ENCODE data around the gene OR7C1.
"Not testable (repeated sequence)": the region's sequence is repeated elsewhere in the genome, so short reads cannot be mapped to it uniquely, and the experiment has no call there.

Gene OR7C1

DNA sequence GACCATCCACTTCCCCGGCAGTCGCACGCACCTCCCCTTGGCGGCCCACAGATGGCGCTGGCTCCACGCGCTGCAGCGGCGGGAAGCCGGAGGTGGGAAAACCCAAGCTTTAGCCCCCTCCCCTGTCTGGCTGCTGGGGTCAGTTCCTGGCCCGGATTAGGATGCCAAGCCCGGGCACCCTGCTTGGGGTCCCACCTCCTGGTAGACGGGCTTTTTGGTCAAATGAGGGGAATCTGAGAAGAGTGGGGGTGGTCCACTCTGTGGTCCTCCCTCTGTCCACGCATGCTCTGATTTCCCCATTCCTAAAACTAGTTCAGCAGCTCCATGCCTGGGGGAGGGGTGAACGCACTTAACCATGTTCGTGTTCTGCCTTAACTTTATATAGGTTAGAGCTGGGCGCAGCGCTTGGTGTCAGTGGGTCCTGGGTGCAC is 48.5 kb downstream of the OR7C1 start:
- Histone ChIP-seq H3K9ac (ENCODE audit: low read depth, low read length, poor library complexity) (no peak overlapping the region), H3K23ac (ENCODE audit: low read depth, low read length, poor library complexity) (no peak overlapping the region), H4K8ac (ENCODE audit: low read depth, low read length) (no peak overlapping the region), H3K14ac (ENCODE audit: low read length) (no peak overlapping the region), H2AK5ac (ENCODE audit: low read depth, low read length) (no peak overlapping the region), H3K18ac (ENCODE audit: low read length) (peak overlapping the region; percentile 41), H2BK5ac (ENCODE audit: low read length) (no peak overlapping the region), H2BK15ac (ENCODE audit: low read length) (no peak overlapping the region), H3K4ac (ENCODE audit: low read length) (no peak overlapping the region), H3K4me3 (ENCODE audit: low read length in 2 of 2) (no peak overlapping the region), H3K4me2 (ENCODE audit: insufficient read depth, low read length, poor library complexity, severe bottlenecking) (no peak overlapping the region), H3K4me1 (ENCODE audit: control insufficient read depth in 2 of 2, insufficient read depth in 1 of 2, low read depth in 1 of 2, low read length in 2 of 2) (peaks cover 0 to 3% of the 10 kb centered on the region in 2 donors), H3K36me3 (replicated peaks in 1 of 2; ENCODE audit: control insufficient read depth in 2 of 2, insufficient read depth in 2 of 2, low read length in 2 of 2) (no peaks in the 10 kb centered on the region), H3K9me3 (replicated peaks in 1 of 2; ENCODE audit: control insufficient read depth in 2 of 2, insufficient read depth in 1 of 2, low read depth in 1 of 2, low read length in 2 of 2) (no peaks in the 10 kb centered on the region), H2AFZ (ENCODE audit: low read length) (peak overlapping the region; percentile 75), H3K79me1 (ENCODE audit: low read depth, low read length) (no peaks in the 10 kb centered on the region), H3K27me3 (ENCODE audit: control insufficient read depth in 3 of 3, insufficient read depth in 3 of 3, low read depth in 1 of 3, low read length in 3 of 3) (no peaks in the 10 kb centered on the region), H2BK12ac (ENCODE audit: low read length) (no peak overlapping the region), H3K27ac (replicated peaks; ENCODE audit: low read length) (no peak overlapping the region), H2BK120ac (ENCODE audit: low read depth, low read length) (no peak overlapping the region), H4K91ac (ENCODE audit: low read depth, low read length, poor library complexity) (no peak overlapping the region)
- whole genome bisulfite sequencing, 2 donors (ENCODE audit: extremely low coverage in 2 of 2, insufficient read length in 2 of 2, insufficient replicate concordance in 1 of 2), result no CpG with 5 or more reads among the region's 18 CpGs
- DNase-seq (ENCODE audit: low spot score), result peak; percentile 50

DNA sequence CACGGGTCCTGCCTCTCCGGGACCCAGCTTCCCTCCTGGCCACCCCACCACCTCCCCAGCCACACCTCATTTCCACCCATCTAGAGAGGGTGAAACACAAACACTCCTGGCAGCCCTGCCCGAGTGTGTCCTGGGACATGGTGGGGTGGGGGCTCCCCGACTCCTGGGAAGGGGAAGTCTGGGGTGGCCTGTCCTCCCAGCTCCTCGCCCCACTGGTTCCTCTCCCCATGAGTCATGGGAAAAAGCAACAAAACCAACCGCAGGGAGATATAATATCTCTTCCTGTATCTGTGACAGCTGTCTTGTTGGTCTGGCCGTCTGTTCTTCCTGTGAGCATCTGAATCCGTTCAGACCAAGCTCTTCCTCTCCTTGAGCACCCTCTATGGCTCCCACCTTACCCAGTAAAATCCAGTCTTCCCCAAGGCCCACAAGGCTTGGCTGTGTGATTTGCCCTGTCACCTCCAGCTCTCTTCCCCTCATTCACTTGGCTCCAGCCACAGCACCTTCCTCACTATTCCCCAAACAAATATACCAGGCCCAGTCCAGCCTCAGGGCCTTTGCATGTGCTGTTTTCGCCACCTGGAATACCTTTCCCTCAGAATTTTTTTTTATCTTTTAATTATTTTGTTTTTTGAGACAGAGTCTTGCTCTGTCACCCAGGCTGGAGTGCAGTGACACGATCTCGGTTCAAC is 49.7 kb downstream of the OR7C1 start:
- not testable (repeated sequence) for H3K79me1 ChIP-seq (ENCODE audit: low read depth, low read length); H4K91ac ChIP-seq (ENCODE audit: low read depth, low read length, poor library complexity); H3K18ac ChIP-seq (ENCODE audit: low read length); H3K27ac ChIP-seq (replicated peaks; ENCODE audit: low read length); H2AK5ac ChIP-seq (ENCODE audit: low read depth, low read length); H2BK5ac ChIP-seq (ENCODE audit: low read length); H3K23ac ChIP-seq (ENCODE audit: low read depth, low read length, poor library complexity); H2AFZ ChIP-seq (ENCODE audit: low read length); H4K8ac ChIP-seq (ENCODE audit: low read depth, low read length); H3K4me3 ChIP-seq (ENCODE audit: low read length in 2 of 2); H3K4ac ChIP-seq (ENCODE audit: low read length); H2BK12ac ChIP-seq (ENCODE audit: low read length); H3K27me3 ChIP-seq (ENCODE audit: control insufficient read depth in 3 of 3, insufficient read depth in 3 of 3, low read depth in 1 of 3, low read length in 3 of 3); H3K14ac ChIP-seq (ENCODE audit: low read length); H3K4me1 ChIP-seq (ENCODE audit: control insufficient read depth in 2 of 2, insufficient read depth in 1 of 2, low read depth in 1 of 2, low read length in 2 of 2); H3K4me2 ChIP-seq (ENCODE audit: insufficient read depth, low read length, poor library complexity, severe bottlenecking); H2BK120ac ChIP-seq (ENCODE audit: low read depth, low read length); H3K36me3 ChIP-seq (replicated peaks in 1 of 2; ENCODE audit: control insufficient read depth in 2 of 2, insufficient read depth in 2 of 2, low read length in 2 of 2); H3K9ac ChIP-seq (ENCODE audit: low read depth, low read length, poor library complexity); H3K9me3 ChIP-seq (replicated peaks in 1 of 2; ENCODE audit: control insufficient read depth in 2 of 2, insufficient read depth in 1 of 2, low read depth in 1 of 2, low read length in 2 of 2); DNase-seq (ENCODE audit: low spot score); H2BK15ac ChIP-seq (ENCODE audit: low read length)
- WGBS, 2 donors (ENCODE audit: extremely low coverage in 2 of 2, insufficient read length in 2 of 2, insufficient replicate concordance in 1 of 2), result no CpG with 5 or more reads among the region's 11 CpGs

DNA sequence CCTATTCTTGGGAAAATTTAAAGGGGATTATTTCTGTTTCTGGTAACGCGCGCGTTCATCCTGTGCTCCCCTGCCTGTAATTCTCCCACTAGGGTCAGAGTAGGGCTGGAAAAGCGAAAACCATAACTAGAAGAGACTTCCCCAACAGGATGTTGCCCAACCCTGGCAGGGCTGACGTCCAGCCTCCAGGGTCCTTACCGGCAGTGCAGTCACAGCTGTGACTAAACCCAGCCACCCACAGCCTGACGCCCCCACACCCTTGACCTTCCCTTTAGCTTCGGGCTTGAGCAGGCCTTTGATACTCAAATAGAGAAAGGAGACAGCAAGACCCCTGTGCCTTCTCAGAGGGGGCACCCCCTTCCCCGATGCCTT is 50.3 kb downstream of the OR7C1 start:
- not testable (repeated sequence) for H2AK5ac ChIP-seq (ENCODE audit: low read depth, low read length); H3K27ac ChIP-seq (replicated peaks; ENCODE audit: low read length); DNase-seq (ENCODE audit: low spot score)

DNA sequence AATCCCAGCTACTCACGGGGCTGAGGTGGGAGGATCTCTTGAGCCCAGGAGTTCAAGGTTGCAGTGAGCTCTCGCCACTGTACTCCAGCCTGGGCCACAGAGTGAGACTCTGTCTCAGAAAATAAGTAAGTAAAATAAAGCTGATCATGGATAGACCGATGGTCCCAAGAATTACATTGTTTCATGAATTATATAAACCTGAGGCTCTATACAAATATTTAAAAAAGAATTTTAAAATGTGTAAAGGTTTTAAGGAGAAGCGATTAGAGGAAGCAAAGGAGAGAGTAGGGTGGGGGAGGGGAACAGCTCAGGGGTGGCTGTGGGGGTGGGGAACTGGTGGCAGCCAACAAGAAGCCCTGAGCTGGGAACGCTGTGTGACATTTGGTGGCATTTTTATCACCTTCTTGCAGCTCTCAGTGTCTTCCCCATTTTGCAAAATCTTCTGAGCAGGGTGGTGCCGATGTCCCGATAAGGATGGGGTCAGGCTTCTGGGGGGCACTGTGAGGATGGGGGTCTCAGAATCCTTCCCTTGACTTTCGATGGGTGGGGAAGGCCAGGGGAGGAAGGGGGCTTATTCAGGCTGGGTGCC is 51.5 kb downstream of the OR7C1 start:
- not testable (repeated sequence) for DNase-seq (ENCODE audit: low spot score); H2AK5ac ChIP-seq (ENCODE audit: low read depth, low read length); H3K4me3 ChIP-seq (ENCODE audit: low read length in 2 of 2); H3K79me1 ChIP-seq (ENCODE audit: low read depth, low read length); H3K9ac ChIP-seq (ENCODE audit: low read depth, low read length, poor library complexity); H4K8ac ChIP-seq (ENCODE audit: low read depth, low read length); H2AFZ ChIP-seq (ENCODE audit: low read length); H2BK15ac ChIP-seq (ENCODE audit: low read length); H4K91ac ChIP-seq (ENCODE audit: low read depth, low read length, poor library complexity); H2BK12ac ChIP-seq (ENCODE audit: low read length); H2BK120ac ChIP-seq (ENCODE audit: low read depth, low read length); H3K18ac ChIP-seq (ENCODE audit: low read length); H3K27ac ChIP-seq (replicated peaks; ENCODE audit: low read length); H3K9me3 ChIP-seq (replicated peaks in 1 of 2; ENCODE audit: control insufficient read depth in 2 of 2, insufficient read depth in 1 of 2, low read depth in 1 of 2, low read length in 2 of 2); H3K27me3 ChIP-seq (ENCODE audit: control insufficient read depth in 3 of 3, insufficient read depth in 3 of 3, low read depth in 1 of 3, low read length in 3 of 3); H2BK5ac ChIP-seq (ENCODE audit: low read length); H3K4ac ChIP-seq (ENCODE audit: low read length); H3K23ac ChIP-seq (ENCODE audit: low read depth, low read length, poor library complexity); H3K4me1 ChIP-seq (ENCODE audit: control insufficient read depth in 2 of 2, insufficient read depth in 1 of 2, low read depth in 1 of 2, low read length in 2 of 2); H3K14ac ChIP-seq (ENCODE audit: low read length); H3K36me3 ChIP-seq (replicated peaks in 1 of 2; ENCODE audit: control insufficient read depth in 2 of 2, insufficient read depth in 2 of 2, low read length in 2 of 2)
- no CpG with 5 or more reads among the region's 8 CpGs for WGBS, 2 donors (ENCODE audit: extremely low coverage in 2 of 2, insufficient read length in 2 of 2, insufficient replicate concordance in 1 of 2)
- peak overlapping the region; percentile 11 for H3K4me2 ChIP-seq (ENCODE audit: insufficient read depth, low read length, poor library complexity, severe bottlenecking)

More for the DNA sequence above, 50.3 kb downstream of the OR7C1 start:
- H3K9me3 ChIP-seq (replicated peaks in 1 of 2; ENCODE audit: control insufficient read depth in 2 of 2, insufficient read depth in 1 of 2, low read depth in 1 of 2, low read length in 2 of 2); H3K4me3 ChIP-seq (ENCODE audit: low read length in 2 of 2); H4K91ac ChIP-seq (ENCODE audit: low read depth, low read length, poor library complexity); H2BK12ac ChIP-seq (ENCODE audit: low read length); H3K9ac ChIP-seq (ENCODE audit: low read depth, low read length, poor library complexity); H3K27me3 ChIP-seq (ENCODE audit: control insufficient read depth in 3 of 3, insufficient read depth in 3 of 3, low read depth in 1 of 3, low read length in 3 of 3); H3K4me2 ChIP-seq (ENCODE audit: insufficient read depth, low read length, poor library complexity, severe bottlenecking); H3K18ac ChIP-seq (ENCODE audit: low read length); H3K36me3 ChIP-seq (replicated peaks in 1 of 2; ENCODE audit: control insufficient read depth in 2 of 2, insufficient read depth in 2 of 2, low read length in 2 of 2); H3K14ac ChIP-seq (ENCODE audit: low read length); H2BK5ac ChIP-seq (ENCODE audit: low read length); H3K4ac ChIP-seq (ENCODE audit: low read length); H2BK120ac ChIP-seq (ENCODE audit: low read depth, low read length); H4K8ac ChIP-seq (ENCODE audit: low read depth, low read length); H3K4me1 ChIP-seq (ENCODE audit: control insufficient read depth in 2 of 2, insufficient read depth in 1 of 2, low read depth in 1 of 2, low read length in 2 of 2); H3K23ac ChIP-seq (ENCODE audit: low read depth, low read length, poor library complexity); H3K79me1 ChIP-seq (ENCODE audit: low read depth, low read length); H2BK15ac ChIP-seq (ENCODE audit: low read length); H2AFZ ChIP-seq (ENCODE audit: low read length): not testable (repeated sequence)
- no CpG with 5 or more reads among the region's 10 CpGs for WGBS, 2 donors (ENCODE audit: extremely low coverage in 2 of 2, insufficient read length in 2 of 2, insufficient replicate concordance in 1 of 2)
